GM18873 (cell line): ENCODE results near the gene RCE1.

ENCODE experiments used
- ATAC-seq: cut with Tn5 transposase; IDR thresholded peaks from one replicate; pipeline ENCODE4 v1.9.1; 2021; ENCODE audit warnings: mild to moderate bottlenecking, moderate library complexity, moderate number of reproducible peaks; ENCODE audit not compliant: unreplicated experiment, low FRiP score

Gene RCE1

GRCh38 chr11:66843776-66844495 lies 695 bp downstream of the RCE1 start:
- no peak for ATAC-seq

GRCh38 chr11:66844496-66845142 lies 1.4 kb downstream of the RCE1 start:
- no peak for ATAC-seq

- no peak for ATAC-seq
Measured at GRCh38 chr11:66845143-66845875, 2.1 kb downstream of the RCE1 start.

GRCh38 chr11:66845876-66846212 lies 2.6 kb downstream of the RCE1 start:
- ATAC-seq = no peak

- no peak for ATAC-seq
Measured at GRCh38 chr11:66846671-66847091, 3.4 kb downstream of the RCE1 start.

GRCh38 chr11:66847461-66848232 lies 4.4 kb downstream of the RCE1 start:
- no peak for ATAC-seq

- no peak for ATAC-seq
Measured at GRCh38 chr11:66848671-66849500, 5.6 kb downstream of the RCE1 start.

GRCh38 chr11:66849501-66850234 lies 6.4 kb downstream of the RCE1 start:
- ATAC-seq = no peak

GRCh38 chr11:66850235-66850587 lies 7.0 kb downstream of the RCE1 start:
- no peak for ATAC-seq

GRCh38 chr11:66850588-66851238 lies 7.5 kb downstream of the RCE1 start:
- no peak for ATAC-seq

- no peak for ATAC-seq
Measured at GRCh38 chr11:66851239-66851596, 8.0 kb downstream of the RCE1 start.

- ATAC-seq = no peak
Measured at GRCh38 chr11:66851698-66852465, 8.6 kb downstream of the RCE1 start.

- no peak for ATAC-seq
Measured at GRCh38 chr11:66852466-66853241, 9.4 kb downstream of the RCE1 start.

GRCh38 chr11:66853242-66854229 lies 10.3 kb downstream of the RCE1 start:
- no peak for ATAC-seq

GRCh38 chr11:66854231-66854661 lies 11.0 kb downstream of the RCE1 start:
- no peak for ATAC-seq

- no peak for ATAC-seq
Measured at GRCh38 chr11:66854729-66855211, 11.5 kb downstream of the RCE1 start.
